GM23338 (cell line): ENCODE data around the gene CACNA1F. TPM values are rescaled to one million over a fixed set of nuclear protein-coding genes. Genes with fewer than 3 reads are reported as not detected.

Experiments
- ATAC-seq: fragments of 200-7000 bp; cut with Tn5 transposase; 3 replicates; pipeline ENCODE4 v1.9.1; 2020
- DNase-seq: peaks from one replicate; pipeline ENCODE4 v3.0.0-alpha.2; 2015; ENCODE audit warnings: low spot score
- H2AFZ ChIP-seq: fragments of 200-600 bp; sonication (generic); 2 replicates; pipeline ENCODE4 v1.8.0; 2016; ENCODE audit warnings: antibody characterized with exemption, mild to moderate bottlenecking, moderate library complexity
- H3F3A ChIP-seq: fragments of 200-600 bp; sonication (generic); replicated peaks from 2 replicates; pipeline ENCODE4 v1.8.0; 2017; ENCODE audit warnings: antibody characterized with exemption, mixed run types, low read depth
- H3K27ac ChIP-seq: fragments of 200-600 bp; sonication (generic); 2 replicates; pipeline ENCODE4 v1.6.1; 2016; ENCODE audit warnings: low read depth
- H3K27me3 ChIP-seq: fragments of 200-600 bp; sonication (generic); 2 replicates; pipeline ENCODE4 v1.8.0; 2016; ENCODE audit warnings: mild to moderate bottlenecking, mixed run types, moderate library complexity; ENCODE audit not compliant: insufficient read depth
- H3K36me3 ChIP-seq: fragments of 200-600 bp; sonication (generic); 2 replicates; pipeline ENCODE4 v1.8.0; 2016; ENCODE audit warnings: mild to moderate bottlenecking; ENCODE audit not compliant: insufficient read depth
- H3K4me1 ChIP-seq: fragments of 200-600 bp; sonication (generic); 2 replicates; pipeline ENCODE4 v1.8.0; 2016; ENCODE audit warnings: mild to moderate bottlenecking, moderate library complexity; ENCODE audit not compliant: insufficient read depth
- H3K4me2 ChIP-seq: fragments of 200-600 bp; sonication (generic); 2 replicates; pipeline ENCODE4 v1.7.1; 2017; ENCODE audit warnings: mixed run types
- H3K4me3 ChIP-seq: fragments of 200-600 bp; sonication (generic); 2 replicates; pipeline ENCODE4 v1.6.1; 2016; ENCODE audit warnings: mixed run types
- H3K79me2 ChIP-seq: fragments of 200-600 bp; sonication (generic); replicated peaks from 2 replicates; pipeline ENCODE4 v1.8.0; 2017; ENCODE audit warnings: mild to moderate bottlenecking; ENCODE audit not compliant: insufficient read depth
- H3K9me2 ChIP-seq: fragments of 200-600 bp; sonication (generic); 2 replicates; pipeline ENCODE4 v1.8.0; 2017; ENCODE audit not compliant: insufficient read depth
- H4K20me1 ChIP-seq: fragments of 200-600 bp; sonication (generic); replicated peaks from 2 replicates; pipeline ENCODE4 v1.8.0; 2017; ENCODE audit warnings: mild to moderate bottlenecking; ENCODE audit not compliant: insufficient read depth
- H3K27ac Mint-ChIP-seq: 2 replicates; pipeline ENCODE4 v1.8.0; 2020; ENCODE audit warnings: inconsistent platforms, mild to moderate bottlenecking, moderate library complexity, mixed read lengths
- H3K27me3 Mint-ChIP-seq: 3 replicates; pipeline ENCODE4 v1.8.0; 2022; ENCODE audit warnings: low read depth, mild to moderate bottlenecking, moderate library complexity, mixed read lengths, inconsistent platforms; ENCODE audit not compliant: insufficient read depth, poor library complexity
- H3K36me3 Mint-ChIP-seq: 3 replicates; pipeline ENCODE4 v1.8.0; 2021; ENCODE audit warnings: low read depth, mild to moderate bottlenecking, inconsistent platforms, moderate library complexity, mixed read lengths
- H3K4me1 Mint-ChIP-seq: 3 replicates; pipeline ENCODE4 v1.8.0; 2020; ENCODE audit warnings: mild to moderate bottlenecking, inconsistent platforms, mixed read lengths
- H3K4me3 Mint-ChIP-seq: 3 replicates; pipeline ENCODE4 v1.8.0; 2021; ENCODE audit warnings: moderate library complexity, mild to moderate bottlenecking, inconsistent platforms, mixed read lengths
- H3K9me3 Mint-ChIP-seq: 3 replicates; pipeline ENCODE4 v1.8.0; 2020; ENCODE audit warnings: moderate library complexity, mild to moderate bottlenecking, inconsistent platforms, mixed read lengths
- CREB1 ChIP-seq: fragments of 250-450 bp; sonication (Bioruptor Pico); IDR thresholded peaks from 2 replicates; pipeline ENCODE4 v1.5.0; 2020; ENCODE audit warnings: low read depth, mild to moderate bottlenecking, moderate library complexity
- CTCF ChIP-seq, 2 experiments: fragments of 200-600 bp in 1 of 2; sonication (generic) in 1 of 2; conservative IDR thresholded peaks; 2 replicates each; pipeline versions ENCODE4 v1.5.1 to v1.6.1; 2016 to 2017; ENCODE audit warnings: antibody characterized with exemption in 2 of 2, low read depth in 2 of 2, mild to moderate bottlenecking in 2 of 2, moderate library complexity in 1 of 2
- ETS1 ChIP-seq: IDR thresholded peaks from 2 replicates; pipeline ENCODE4 v1.6.1; 2016; ENCODE audit warnings: antibody characterized with exemption
- EZH2 ChIP-seq: fragments of 200-600 bp; sonication (generic); IDR thresholded peaks from one replicate; pipeline ENCODE4 v1.8.0; 2017; ENCODE audit warnings: antibody characterized with exemption, mild to moderate bottlenecking, low read depth; ENCODE audit not compliant: unreplicated experiment
- EZH2phosphoT487 ChIP-seq: fragments of 200-600 bp; sonication (generic); IDR thresholded peaks from one replicate; pipeline ENCODE4 v1.8.1; 2018; ENCODE audit warnings: antibody characterized with exemption; ENCODE audit not compliant: unreplicated experiment
- JUNB ChIP-seq: IDR thresholded peaks from one replicate; pipeline ENCODE4 v1.6.1; 2016; ENCODE audit warnings: antibody characterized with exemption; ENCODE audit not compliant: unreplicated experiment
- NANOG ChIP-seq: IDR thresholded peaks from 2 replicates; pipeline ENCODE4 v1.6.1; 2016; ENCODE audit warnings: antibody characterized with exemption, borderline replicate concordance
- POLR2AphosphoS5 ChIP-seq: IDR thresholded peaks from 2 replicates; pipeline ENCODE4 v1.6.1; 2016; ENCODE audit warnings: antibody characterized with exemption, low read depth
- REST ChIP-seq: IDR thresholded peaks from one replicate; pipeline ENCODE4 v1.6.1; 2018; ENCODE audit warnings: antibody characterized with exemption; ENCODE audit not compliant: unreplicated experiment
- STAT1 ChIP-seq: IDR thresholded peaks from one replicate; pipeline ENCODE4 v1.6.1; 2016; ENCODE audit warnings: antibody characterized with exemption; ENCODE audit not compliant: unreplicated experiment
- ZNF114 ChIP-seq: fragments of 250-450 bp; sonication (Bioruptor Pico); IDR thresholded peaks from 2 replicates; pipeline ENCODE4 v1.5.0; 2020; ENCODE audit warnings: mild to moderate bottlenecking, moderate library complexity
- ZNF331 ChIP-seq: fragments of 250-450 bp; sonication (Bioruptor Pico); IDR thresholded peaks from 2 replicates; pipeline ENCODE4 v1.5.0; 2020; ENCODE audit warnings: low read depth, mild to moderate bottlenecking, moderate library complexity
- ZNF462 ChIP-seq: fragments of 250-450 bp; sonication (Bioruptor Pico); IDR thresholded peaks from 2 replicates; pipeline ENCODE4 v1.5.0; 2020; ENCODE audit warnings: mild to moderate bottlenecking, moderate library complexity
- polyA plus RNA-seq: library from polyadenylated mRNA; unstranded; fragments of >200 nt; fragmentation: Nextera tagmentation; extraction: Ambion mirVana; gene quantifications from 2 replicates; pipeline ENCODE4 v1.2.1, GENCODE V29; 2016
- total RNA-seq: library from RNA; depleted of rRNA; stranded (reverse); fragments of >200 nt; shearing (Covaris generic); gene quantifications from 2 replicates; pipeline ENCODE4 v1.2.3, GENCODE V29; 2014

The CACNA1F gene
- total and polyA plus RNA-seq, 2 experiments from 2014 or later = 0.44 to 0.90 TPM

- H3K27me3 Mint-ChIP-seq = peaks cover 25% of the 10 kb centered on the region
- H3K36me3 ChIP-seq = no peaks in the 10 kb centered on the region
- no peaks in the 10 kb centered on the region for H3F3A ChIP-seq
- peaks cover 15% of the 10 kb centered on the region for H3K4me1 Mint-ChIP-seq
- no peaks in the 10 kb centered on the region for H3K36me3 Mint-ChIP-seq
- ATAC-seq (peak; percentile 47), DNase-seq (peak; percentile 91)
- no peaks in the 10 kb centered on the region; the same call in 2 of the 3 replicates for H3K9me3 Mint-ChIP-seq
- H3K4me1 ChIP-seq = no peaks in the 10 kb centered on the region; the same call in 1 of the 2 replicates
- H3K4me3 Mint-ChIP-seq = peak overlapping the region; percentile 78
- peak overlapping the region; percentile 98 for H3K27ac Mint-ChIP-seq
- no peak overlapping the region; the same call in 1 of the 2 replicates for H3K27ac ChIP-seq
- no peak overlapping the region for H2AFZ ChIP-seq
- H3K4me2 ChIP-seq = peak overlapping the region; percentile 73
- peak overlapping the region; percentile 58 for H3K4me3 ChIP-seq
- TF ChIP-seq NANOG = no peak
- 0 out of 2 replicates have a peak, but pooled peaks have one; percentile 23 for TF ChIP-seq CREB1 (CRISPR knock-in tag)
- TF ChIP-seq CTCF (conservative IDR thresholded peaks at IDR 0.05; ENCODE audit: low read depth in 2 of 2) = peak; percentile 44 to 77
- TF ChIP-seq EZH2 = no peak
- TF ChIP-seq ZNF114 (CRISPR knock-in tag) = no peak
- TF ChIP-seq ETS1 = no peak
- TF ChIP-seq ZNF462 (CRISPR knock-in tag) = no peak
- no peak for TF ChIP-seq EZH2phosphoT487
- no peak for TF ChIP-seq STAT1
- no peak for TF ChIP-seq ZNF331 (CRISPR knock-in tag)
- TF ChIP-seq REST = no peak
- peak; percentile 33; the same call in 1 of the 2 replicates for TF ChIP-seq POLR2AphosphoS5
- no peak for TF ChIP-seq JUNB
- H3K9me2 ChIP-seq = no peaks in the 10 kb centered on the region
- no peaks in the 10 kb centered on the region for H4K20me1 ChIP-seq
- H3K27me3 ChIP-seq = peaks cover 60% of the 10 kb centered on the region
- H3K79me2 ChIP-seq = no peaks in the 10 kb centered on the region
These were observed 69.4 kb downstream of the CACNA1F start for GRCh38 chrX:49163555-49164419.
